ENCODE data around the gene MPL. TPM values are rescaled to one million over a fixed set of nuclear protein-coding genes. Genes with fewer than 3 reads are reported as not detected.
A peak's percentile ranks its signal among the peaks of the same experiment; 100 is the strongest.

MPL gene
- total RNA-seq, 2 experiments from 2014 or later, result not detected

DNA sequence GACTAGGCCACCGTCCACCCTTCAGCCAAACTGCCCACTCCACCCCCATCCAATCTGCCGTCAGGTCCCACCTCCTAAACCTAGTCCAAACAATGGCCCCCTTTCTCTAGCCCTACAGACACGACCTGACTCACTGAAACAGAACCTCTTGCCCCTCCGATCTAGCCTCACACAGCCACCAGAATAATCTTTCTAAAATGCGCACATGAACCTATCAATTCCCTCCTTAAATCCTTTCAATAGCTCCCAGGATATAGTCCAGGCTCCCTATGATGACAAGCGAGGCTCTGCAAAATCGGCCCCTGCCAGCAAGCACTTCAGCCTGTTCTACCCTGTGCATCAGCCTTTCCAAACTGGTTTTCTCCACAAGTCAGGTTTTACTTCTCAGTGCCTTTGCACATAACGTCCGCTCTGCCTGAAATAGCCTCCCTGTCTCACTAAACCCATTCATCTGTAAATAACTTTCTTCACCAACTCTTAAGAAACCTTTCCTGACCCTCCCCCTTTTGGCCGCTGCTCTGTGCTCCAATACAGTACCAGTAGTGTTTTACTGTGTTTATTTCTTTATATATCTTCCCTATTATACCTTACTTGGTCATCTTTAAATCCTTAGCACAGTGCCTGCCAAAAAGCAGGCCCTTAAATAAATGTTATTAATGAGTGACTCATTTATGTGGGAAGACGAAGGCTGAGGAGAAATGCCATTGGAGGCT, 12.1 kb downstream of the MPL start:
- TF ChIP-seq, protein P1, sequence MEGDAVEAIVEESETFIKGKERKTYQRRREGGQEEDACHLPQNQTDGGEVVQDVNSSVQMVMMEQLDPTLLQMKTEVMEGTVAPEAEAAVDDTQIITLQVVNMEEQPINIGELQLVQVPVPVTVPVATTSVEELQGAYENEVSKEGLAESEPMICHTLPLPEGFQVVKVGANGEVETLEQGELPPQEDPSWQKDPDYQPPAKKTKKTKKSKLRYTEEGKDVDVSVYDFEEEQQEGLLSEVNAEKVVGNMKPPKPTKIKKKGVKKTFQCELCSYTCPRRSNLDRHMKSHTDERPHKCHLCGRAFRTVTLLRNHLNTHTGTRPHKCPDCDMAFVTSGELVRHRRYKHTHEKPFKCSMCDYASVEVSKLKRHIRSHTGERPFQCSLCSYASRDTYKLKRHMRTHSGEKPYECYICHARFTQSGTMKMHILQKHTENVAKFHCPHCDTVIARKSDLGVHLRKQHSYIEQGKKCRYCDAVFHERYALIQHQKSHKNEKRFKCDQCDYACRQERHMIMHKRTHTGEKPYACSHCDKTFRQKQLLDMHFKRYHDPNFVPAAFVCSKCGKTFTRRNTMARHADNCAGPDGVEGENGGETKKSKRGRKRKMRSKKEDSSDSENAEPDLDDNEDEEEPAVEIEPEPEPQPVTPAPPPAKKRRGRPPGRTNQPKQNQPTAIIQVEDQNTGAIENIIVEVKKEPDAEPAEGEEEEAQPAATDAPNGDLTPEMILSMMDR (IDR thresholded peaks at IDR 0.05), result no peak
- Histone ChIP-seq H3K4me3 (ENCODE audit: low read length) (peak overlapping the region; percentile 48), H3K4me1 (ENCODE audit: insufficient read depth, low read length) (peaks cover 8% of the 10 kb centered on the region), H3K36me3 (ENCODE audit: insufficient read depth, low read length) (no peaks in the 10 kb centered on the region), H3K27ac (ENCODE audit: low read depth in 1 of 2, low read length in 2 of 2) (peak overlapping the region; percentile 55 to 72), H3K9me3 (ENCODE audit: control insufficient read depth in 1 of 2, insufficient read depth in 1 of 2, low read length in 2 of 2) (no peaks in the 10 kb centered on the region), H3K27me3 (ENCODE audit: control insufficient read depth in 1 of 2, insufficient read depth in 2 of 2, low read length in 2 of 2) (no peaks in the 10 kb centered on the region)
- H3K36me3 Mint-ChIP-seq (ENCODE audit: low read depth), result no peaks in the 10 kb centered on the region
- H3K27ac Mint-ChIP-seq, result peak overlapping the region; percentile 89
- intact Hi-C loops (cut with DNase I, micrococcal nuclease), result loop anchor here in 1 of 2 experiments (10.0 kb wide), 3 partner anchors 505 to 625 kb away; partner anchors contain the start of genes ATP6V0B, B4GALT2, C1orf50 and DPH2
- ChIA-PET CTCF (no interaction called here), POLR2A (no interaction called here)
- H3K4me1 Mint-ChIP-seq (ENCODE audit: low read depth), result peaks cover 22% of the 10 kb centered on the region
- peak overlapping the region; percentile 68 for H3K4me3 Mint-ChIP-seq
- H3K9me3 Mint-ChIP-seq, result no peaks in the 10 kb centered on the region
- H3K27me3 Mint-ChIP-seq, result no peaks in the 10 kb centered on the region
- DNase-seq (no peak), ATAC-seq (ENCODE audit: poor library complexity) (peak; percentile 5)

DNA sequence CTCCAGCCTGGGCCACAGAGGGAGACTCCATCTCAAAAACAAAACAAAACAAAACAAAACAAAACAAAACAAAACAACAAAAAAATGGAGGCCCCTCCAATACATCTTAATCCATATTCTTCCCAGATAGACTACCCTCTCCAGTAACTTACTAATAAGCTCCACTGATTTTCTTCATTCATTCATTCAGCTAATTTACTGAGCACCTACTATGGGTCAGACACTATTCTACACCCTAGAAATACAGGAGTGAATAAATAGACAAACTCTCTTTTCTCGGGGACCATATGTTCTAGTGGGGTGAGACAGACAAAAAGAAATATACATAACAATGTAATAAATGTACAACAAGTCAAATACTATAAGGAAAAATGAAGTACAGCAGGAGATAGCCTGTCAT, 13.4 kb downstream of the MPL start:
- no peaks in the 10 kb centered on the region for H3K36me3 ChIP-seq (ENCODE audit: insufficient read depth, low read length)

DNA sequence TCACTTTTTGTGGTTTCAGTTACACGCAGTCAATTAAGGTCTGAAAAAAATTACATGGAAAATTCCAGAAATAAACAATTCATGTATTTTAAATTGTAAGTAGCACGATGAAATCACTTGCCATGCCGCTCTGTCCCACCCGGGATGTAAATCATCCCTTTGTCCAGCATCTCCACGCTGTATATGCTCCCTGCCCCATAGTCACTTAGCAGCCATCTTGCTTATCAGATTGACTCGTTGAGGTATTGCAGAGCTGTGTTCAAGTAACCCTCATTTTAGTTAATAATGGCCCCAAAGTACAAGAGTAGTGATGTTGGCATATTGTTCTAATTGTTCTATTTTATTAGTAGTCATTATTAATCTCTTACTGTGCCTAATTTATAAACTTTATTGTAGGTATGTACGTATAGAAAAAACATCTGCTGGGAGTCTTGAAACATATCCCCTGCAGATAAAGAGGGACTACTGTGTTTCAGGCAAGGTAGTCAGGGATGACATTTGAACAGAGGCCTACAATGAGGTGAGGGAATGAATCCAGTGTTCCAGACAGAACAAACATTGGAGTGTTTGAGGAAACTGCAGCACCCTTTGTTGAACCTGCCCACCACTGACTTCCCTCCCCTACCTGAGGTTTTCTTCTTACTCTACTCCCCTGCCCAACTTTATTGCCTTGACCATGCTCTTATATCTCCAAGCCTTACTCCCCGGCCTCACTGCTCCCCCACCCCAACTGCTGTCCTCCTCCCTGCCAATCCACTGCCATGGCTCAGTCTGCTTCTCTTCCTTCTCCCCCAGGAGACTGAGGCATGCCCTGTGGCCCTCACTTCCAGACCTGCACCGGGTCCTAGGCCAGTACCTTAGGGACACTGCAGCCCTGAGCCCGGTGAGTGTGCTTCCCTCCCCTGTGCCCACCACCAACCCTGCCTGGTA, 14.1 kb downstream of the MPL start:
- POLR2A ChIA-PET, result no interaction called here
- Mint-ChIP-seq H3K36me3 (ENCODE audit: low read depth) (no peaks in the 10 kb centered on the region), H3K27ac (peak overlapping the region; percentile 61), H3K27me3 (no peaks in the 10 kb centered on the region), H3K4me1 (ENCODE audit: low read depth) (peaks cover 22% of the 10 kb centered on the region), H3K4me3 (no peak overlapping the region), H3K9me3 (no peaks in the 10 kb centered on the region)
- TF ChIP-seq, protein P1 (IDR thresholded peaks at IDR 0.05), result no peak
- no peak for ATAC-seq (ENCODE audit: poor library complexity)
- Histone ChIP-seq H3K9me3 (ENCODE audit: control insufficient read depth in 1 of 2, insufficient read depth in 1 of 2, low read length in 2 of 2) (no peaks in the 10 kb centered on the region), H3K4me1 (ENCODE audit: insufficient read depth, low read length) (peaks cover 8% of the 10 kb centered on the region), H3K27ac (ENCODE audit: low read depth in 1 of 2, low read length in 2 of 2) (no peak overlapping the region), H3K4me3 (ENCODE audit: low read length) (no peak overlapping the region), H3K36me3 (ENCODE audit: insufficient read depth, low read length) (no peaks in the 10 kb centered on the region), H3K27me3 (ENCODE audit: control insufficient read depth in 1 of 2, insufficient read depth in 2 of 2, low read length in 2 of 2) (no peaks in the 10 kb centered on the region)
- CTCF ChIA-PET, result no interaction called here
- DNase-seq, result no peak
- intact Hi-C loops (cut with DNase I, micrococcal nuclease), result loop anchor here in 1 of 2 experiments (10.0 kb wide), 3 partner anchors 507 to 623 kb away; partner anchors contain the start of genes ATP6V0B, B4GALT2, C1orf50 and DPH2

More for the DNA sequence above, 13.4 kb downstream of the MPL start:
- intact Hi-C loops (cut with DNase I, micrococcal nuclease), result loop anchor here in 1 of 2 experiments (10.0 kb wide), 3 partner anchors 506 to 624 kb away; partner anchors contain the start of genes ATP6V0B, B4GALT2, C1orf50 and DPH2
- peaks cover 8% of the 10 kb centered on the region for H3K4me1 ChIP-seq (ENCODE audit: insufficient read depth, low read length)
- no peak for ATAC-seq (ENCODE audit: poor library complexity)
- no peaks in the 10 kb centered on the region for H3K9me3 Mint-ChIP-seq
- ChIA-PET CTCF (no interaction called here), POLR2A (no interaction called here)
- H3K4me3 Mint-ChIP-seq, result no peak overlapping the region
- TF ChIP-seq, protein P1 (IDR thresholded peaks at IDR 0.05), result no peak
- no peaks in the 10 kb centered on the region for H3K27me3 ChIP-seq (ENCODE audit: control insufficient read depth in 1 of 2, insufficient read depth in 2 of 2, low read length in 2 of 2)
- no peaks in the 10 kb centered on the region for H3K27me3 Mint-ChIP-seq
- H3K36me3 Mint-ChIP-seq (ENCODE audit: low read depth), result no peaks in the 10 kb centered on the region
- peaks cover 22% of the 10 kb centered on the region for H3K4me1 Mint-ChIP-seq (ENCODE audit: low read depth)
- peak overlapping the region; percentile 61 for H3K27ac Mint-ChIP-seq
- no peak overlapping the region for H3K4me3 ChIP-seq (ENCODE audit: low read length)
- DNase-seq, result no peak
- no peaks in the 10 kb centered on the region for H3K9me3 ChIP-seq (ENCODE audit: control insufficient read depth in 1 of 2, insufficient read depth in 1 of 2, low read length in 2 of 2)
- H3K27ac ChIP-seq (ENCODE audit: low read depth in 1 of 2, low read length in 2 of 2), result no peak overlapping the region
